SK-N-SH treated with all-trans-retinoic acid at 6 μM for 48 hours (cell line): ENCODE measurements around the gene PNKD.

Experiments used
- ATAC-seq: fragments of 200-7000 bp; cut with Tn5 transposase; 3 replicates; pipeline ENCODE4 v1.9.1; 2020; ENCODE audit warnings: mild to moderate bottlenecking, moderate library complexity
- ARNTL ChIP-seq: fragments of 450-650 bp; formaldehyde crosslinking; IDR thresholded peaks from 2 replicates; pipeline ENCODE4 v1.5.0; 2020; ENCODE audit warnings: low read depth, mild to moderate bottlenecking, moderate library complexity, borderline replicate concordance
- BACH2 ChIP-seq: fragments of 250-450 bp; sonication (Bioruptor Pico); IDR thresholded peaks from 2 replicates; pipeline ENCODE4 v1.9.0; 2021; ENCODE audit warnings: mild to moderate bottlenecking, borderline replicate concordance
- CSDC2 ChIP-seq: fragments of 250-450 bp; sonication (Bioruptor Pico); IDR thresholded peaks from 2 replicates; pipeline ENCODE4 v1.5.0; 2020; ENCODE audit warnings: mild to moderate bottlenecking, moderate library complexity
- ESRRG ChIP-seq: fragments of 250-450 bp; sonication (Bioruptor Pico); IDR thresholded peaks from 2 replicates; pipeline ENCODE4 v1.6.1; 2021; ENCODE audit warnings: mild to moderate bottlenecking
- GLIS3 ChIP-seq: fragments of 250-450 bp; sonication (Bioruptor Pico); IDR thresholded peaks from 2 replicates; pipeline ENCODE4 v1.5.0; 2020; ENCODE audit warnings: mild to moderate bottlenecking, moderate library complexity
- ISL1 ChIP-seq: fragments of 250-450 bp; sonication (Bioruptor Pico); IDR thresholded peaks from 2 replicates; pipeline ENCODE4 v2.1.2; 2022; ENCODE audit warnings: mild to moderate bottlenecking, moderate library complexity
- OSR1 ChIP-seq: fragments of 250-450 bp; sonication (Bioruptor Pico); IDR thresholded peaks from 2 replicates; pipeline ENCODE4 v1.8.0; 2022; ENCODE audit warnings: moderate library complexity, mild to moderate bottlenecking, inconsistent platforms
- PPARA ChIP-seq: fragments of 250-450 bp; sonication (Bioruptor Pico); IDR thresholded peaks from 2 replicates; pipeline ENCODE4 v1.5.0; 2020; ENCODE audit warnings: mild to moderate bottlenecking, borderline replicate concordance
- RARB ChIP-seq: fragments of 250-450 bp; sonication (Bioruptor Pico); IDR thresholded peaks from 2 replicates; pipeline ENCODE4 v1.8.0; 2021; ENCODE audit warnings: mild to moderate bottlenecking, moderate library complexity
- SNAI2 ChIP-seq: fragments of 250-450 bp; sonication (Bioruptor Pico); IDR thresholded peaks from 2 replicates; pipeline ENCODE4 v1.5.0; 2020; ENCODE audit warnings: mild to moderate bottlenecking, moderate library complexity
- TCF4 ChIP-seq: fragments of 250-450 bp; sonication (Bioruptor Pico); IDR thresholded peaks from 2 replicates; pipeline ENCODE4 v1.8.0; 2021; ENCODE audit warnings: mild to moderate bottlenecking, moderate library complexity, borderline replicate concordance
- TOX ChIP-seq: fragments of 250-450 bp; sonication (Bioruptor Pico); IDR thresholded peaks from 2 replicates; pipeline ENCODE4 v1.8.0; 2021; ENCODE audit warnings: mild to moderate bottlenecking, moderate library complexity, borderline replicate concordance
- ZFP30 ChIP-seq: fragments of 450-650 bp; formaldehyde crosslinking; IDR thresholded peaks from 2 replicates; pipeline ENCODE4 v1.5.0; 2022; ENCODE audit warnings: mild to moderate bottlenecking, moderate library complexity
- ZNF565 ChIP-seq: fragments of 450-650 bp; formaldehyde crosslinking; conservative IDR thresholded peaks from 2 replicates; pipeline ENCODE4 v1.5.0; 2020; ENCODE audit warnings: low read depth, mild to moderate bottlenecking, moderate library complexity
- ZNF70 ChIP-seq: fragments of 450-650 bp; formaldehyde crosslinking; IDR thresholded peaks from 2 replicates; pipeline ENCODE4 v1.5.0; 2020; ENCODE audit warnings: mild to moderate bottlenecking, moderate library complexity
- ZNF8 ChIP-seq: fragments of 450-650 bp; formaldehyde crosslinking; IDR thresholded peaks from 2 replicates; pipeline ENCODE4 v1.5.0; 2020; ENCODE audit warnings: mild to moderate bottlenecking, moderate library complexity
- TF ChIP-seq, protein P1 (sequence below): fragments of 250-450 bp; sonication (Bioruptor Pico); IDR thresholded peaks from 2 replicates; pipeline ENCODE4 v1.5.0; 2020; ENCODE audit warnings: mild to moderate bottlenecking, moderate library complexity
- TF ChIP-seq, protein P2 (sequence below): fragments of 250-450 bp; sonication (Bioruptor Pico); IDR thresholded peaks from 2 replicates; pipeline ENCODE4 v1.5.1; 2021; ENCODE audit warnings: mild to moderate bottlenecking, moderate library complexity
- TF ChIP-seq, protein P3 (sequence below): fragments of 250-450 bp; sonication (Bioruptor Pico); IDR thresholded peaks from 2 replicates; pipeline ENCODE4 v1.5.1; 2020; ENCODE audit warnings: low read depth, mild to moderate bottlenecking, moderate library complexity
- TF ChIP-seq, protein P4 (sequence below): fragments of 250-450 bp; sonication (Bioruptor Pico); IDR thresholded peaks from 2 replicates; pipeline ENCODE4 v1.8.0; 2020; ENCODE audit warnings: mild to moderate bottlenecking, moderate library complexity, borderline replicate concordance

Gene PNKD

GRCh38 chr2:218371983-218372350, 101.6 kb downstream of the PNKD start:
- ATAC-seq = no peak
- TF ChIP-seq ZNF70 (no peak), RARB (CRISPR knock-in tag) (no peak), ZNF565 (CRISPR knock-in tag) (no peak)
- TF ChIP-seq, protein P1, sequence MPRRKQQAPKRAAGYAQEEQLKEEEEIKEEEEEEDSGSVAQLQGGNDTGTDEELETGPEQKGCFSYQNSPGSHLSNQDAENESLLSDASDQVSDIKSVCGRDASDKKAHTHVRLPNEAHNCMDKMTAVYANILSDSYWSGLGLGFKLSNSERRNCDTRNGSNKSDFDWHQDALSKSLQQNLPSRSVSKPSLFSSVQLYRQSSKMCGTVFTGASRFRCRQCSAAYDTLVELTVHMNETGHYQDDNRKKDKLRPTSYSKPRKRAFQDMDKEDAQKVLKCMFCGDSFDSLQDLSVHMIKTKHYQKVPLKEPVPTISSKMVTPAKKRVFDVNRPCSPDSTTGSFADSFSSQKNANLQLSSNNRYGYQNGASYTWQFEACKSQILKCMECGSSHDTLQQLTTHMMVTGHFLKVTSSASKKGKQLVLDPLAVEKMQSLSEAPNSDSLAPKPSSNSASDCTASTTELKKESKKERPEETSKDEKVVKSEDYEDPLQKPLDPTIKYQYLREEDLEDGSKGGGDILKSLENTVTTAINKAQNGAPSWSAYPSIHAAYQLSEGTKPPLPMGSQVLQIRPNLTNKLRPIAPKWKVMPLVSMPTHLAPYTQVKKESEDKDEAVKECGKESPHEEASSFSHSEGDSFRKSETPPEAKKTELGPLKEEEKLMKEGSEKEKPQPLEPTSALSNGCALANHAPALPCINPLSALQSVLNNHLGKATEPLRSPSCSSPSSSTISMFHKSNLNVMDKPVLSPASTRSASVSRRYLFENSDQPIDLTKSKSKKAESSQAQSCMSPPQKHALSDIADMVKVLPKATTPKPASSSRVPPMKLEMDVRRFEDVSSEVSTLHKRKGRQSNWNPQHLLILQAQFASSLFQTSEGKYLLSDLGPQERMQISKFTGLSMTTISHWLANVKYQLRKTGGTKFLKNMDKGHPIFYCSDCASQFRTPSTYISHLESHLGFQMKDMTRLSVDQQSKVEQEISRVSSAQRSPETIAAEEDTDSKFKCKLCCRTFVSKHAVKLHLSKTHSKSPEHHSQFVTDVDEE = no peak

- peak; percentile 61 for ATAC-seq
- TF ChIP-seq RARB (CRISPR knock-in tag) = no peak
- TF ChIP-seq TCF4 (CRISPR knock-in tag) = no peak
- no peak for TF ChIP-seq ESRRG (CRISPR knock-in tag)
- no peak for TF ChIP-seq ZNF8
- TF ChIP-seq, protein P2, sequence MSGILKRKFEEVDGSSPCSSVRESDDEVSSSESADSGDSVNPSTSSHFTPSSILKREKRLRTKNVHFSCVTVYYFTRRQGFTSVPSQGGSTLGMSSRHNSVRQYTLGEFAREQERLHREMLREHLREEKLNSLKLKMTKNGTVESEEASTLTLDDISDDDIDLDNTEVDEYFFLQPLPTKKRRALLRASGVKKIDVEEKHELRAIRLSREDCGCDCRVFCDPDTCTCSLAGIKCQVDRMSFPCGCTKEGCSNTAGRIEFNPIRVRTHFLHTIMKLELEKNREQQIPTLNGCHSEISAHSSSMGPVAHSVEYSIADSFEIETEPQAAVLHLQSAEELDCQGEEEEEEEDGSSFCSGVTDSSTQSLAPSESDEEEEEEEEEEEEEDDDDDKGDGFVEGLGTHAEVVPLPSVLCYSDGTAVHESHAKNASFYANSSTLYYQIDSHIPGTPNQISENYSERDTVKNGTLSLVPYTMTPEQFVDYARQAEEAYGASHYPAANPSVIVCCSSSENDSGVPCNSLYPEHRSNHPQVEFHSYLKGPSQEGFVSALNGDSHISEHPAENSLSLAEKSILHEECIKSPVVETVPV (CRISPR knock-in tag) = no peak
- no peak for TF ChIP-seq ZNF565 (CRISPR knock-in tag)
- no peak for TF ChIP-seq CSDC2
- TF ChIP-seq, protein P1 = no peak
- TF ChIP-seq SNAI2 (CRISPR knock-in tag) = no peak
- no peak for TF ChIP-seq TOX (CRISPR knock-in tag)
- no peak for TF ChIP-seq ARNTL (CRISPR knock-in tag)
- TF ChIP-seq BACH2 (CRISPR knock-in tag) = no peak
- no peak for TF ChIP-seq GLIS3 (CRISPR knock-in tag)
- no peak for TF ChIP-seq OSR1
- TF ChIP-seq, protein P3, sequence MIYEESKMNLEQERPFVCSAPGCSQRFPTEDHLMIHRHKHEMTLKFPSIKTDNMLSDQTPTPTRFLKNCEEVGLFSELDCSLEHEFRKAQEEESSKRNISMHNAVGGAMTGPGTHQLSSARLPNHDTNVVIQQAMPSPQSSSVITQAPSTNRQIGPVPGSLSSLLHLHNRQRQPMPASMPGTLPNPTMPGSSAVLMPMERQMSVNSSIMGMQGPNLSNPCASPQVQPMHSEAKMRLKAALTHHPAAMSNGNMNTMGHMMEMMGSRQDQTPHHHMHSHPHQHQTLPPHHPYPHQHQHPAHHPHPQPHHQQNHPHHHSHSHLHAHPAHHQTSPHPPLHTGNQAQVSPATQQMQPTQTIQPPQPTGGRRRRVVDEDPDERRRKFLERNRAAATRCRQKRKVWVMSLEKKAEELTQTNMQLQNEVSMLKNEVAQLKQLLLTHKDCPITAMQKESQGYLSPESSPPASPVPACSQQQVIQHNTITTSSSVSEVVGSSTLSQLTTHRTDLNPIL (CRISPR knock-in tag) = no peak
- no peak for TF ChIP-seq ZFP30 (CRISPR knock-in tag)
- no peak for TF ChIP-seq PPARA (CRISPR knock-in tag)
- TF ChIP-seq, protein P4, sequence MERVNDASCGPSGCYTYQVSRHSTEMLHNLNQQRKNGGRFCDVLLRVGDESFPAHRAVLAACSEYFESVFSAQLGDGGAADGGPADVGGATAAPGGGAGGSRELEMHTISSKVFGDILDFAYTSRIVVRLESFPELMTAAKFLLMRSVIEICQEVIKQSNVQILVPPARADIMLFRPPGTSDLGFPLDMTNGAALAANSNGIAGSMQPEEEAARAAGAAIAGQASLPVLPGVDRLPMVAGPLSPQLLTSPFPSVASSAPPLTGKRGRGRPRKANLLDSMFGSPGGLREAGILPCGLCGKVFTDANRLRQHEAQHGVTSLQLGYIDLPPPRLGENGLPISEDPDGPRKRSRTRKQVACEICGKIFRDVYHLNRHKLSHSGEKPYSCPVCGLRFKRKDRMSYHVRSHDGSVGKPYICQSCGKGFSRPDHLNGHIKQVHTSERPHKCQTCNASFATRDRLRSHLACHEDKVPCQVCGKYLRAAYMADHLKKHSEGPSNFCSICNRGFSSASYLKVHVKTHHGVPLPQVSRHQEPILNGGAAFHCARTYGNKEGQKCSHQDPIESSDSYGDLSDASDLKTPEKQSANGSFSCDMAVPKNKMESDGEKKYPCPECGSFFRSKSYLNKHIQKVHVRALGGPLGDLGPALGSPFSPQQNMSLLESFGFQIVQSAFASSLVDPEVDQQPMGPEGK (CRISPR knock-in tag) = no peak
Observed at GRCh38 chr2:218374795-218375194, 104.5 kb downstream of the PNKD start.

DNA sequence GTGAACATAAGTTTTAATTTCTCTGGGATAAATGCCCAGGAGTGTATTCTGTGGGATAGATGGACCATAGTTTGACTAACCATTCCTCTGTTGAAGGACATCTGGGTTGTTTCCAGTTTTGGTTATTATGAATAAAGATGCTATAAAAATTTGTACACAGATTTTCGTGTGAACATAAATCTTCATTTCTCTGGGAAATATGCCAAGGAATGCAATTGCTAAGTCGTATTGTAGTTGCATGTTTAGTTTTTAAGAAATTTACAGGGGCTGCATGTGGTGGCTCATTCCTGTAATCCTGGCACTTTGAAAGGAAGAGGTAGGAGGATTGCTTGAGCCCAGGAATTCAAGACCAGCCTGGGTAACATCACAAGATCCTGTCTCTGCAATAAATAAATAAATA, 104.9 kb downstream of the PNKD start:
- TF ChIP-seq PPARA (CRISPR knock-in tag) (no peak), ISL1 (peak; percentile 87)
- peak; percentile 95 for ATAC-seq
